ENCODE results near the gene GAS2L2.

- no peak for TF ChIP-seq CTCF (optimal IDR thresholded peaks at IDR 0.05 in 1 of 3, IDR thresholded peaks at IDR 0.05 in 1 of 3, conservative IDR thresholded peaks at IDR 0.05 in 1 of 3; ENCODE audit: extremely low read depth in 1 of 3, insufficient read depth in 2 of 3, low read length in 3 of 3)
- TF ChIP-seq EZH2 (IDR thresholded peaks at IDR 0.05; ENCODE audit: low read length), result no peak
These were observed 20.1 kb upstream of the GAS2L2 start for GRCh38 chr17:35773129-35773528.

All from keratinocyte (primary cell).